ENCODE results near the gene CAMTA1.

The CAMTA1 gene

DNA sequence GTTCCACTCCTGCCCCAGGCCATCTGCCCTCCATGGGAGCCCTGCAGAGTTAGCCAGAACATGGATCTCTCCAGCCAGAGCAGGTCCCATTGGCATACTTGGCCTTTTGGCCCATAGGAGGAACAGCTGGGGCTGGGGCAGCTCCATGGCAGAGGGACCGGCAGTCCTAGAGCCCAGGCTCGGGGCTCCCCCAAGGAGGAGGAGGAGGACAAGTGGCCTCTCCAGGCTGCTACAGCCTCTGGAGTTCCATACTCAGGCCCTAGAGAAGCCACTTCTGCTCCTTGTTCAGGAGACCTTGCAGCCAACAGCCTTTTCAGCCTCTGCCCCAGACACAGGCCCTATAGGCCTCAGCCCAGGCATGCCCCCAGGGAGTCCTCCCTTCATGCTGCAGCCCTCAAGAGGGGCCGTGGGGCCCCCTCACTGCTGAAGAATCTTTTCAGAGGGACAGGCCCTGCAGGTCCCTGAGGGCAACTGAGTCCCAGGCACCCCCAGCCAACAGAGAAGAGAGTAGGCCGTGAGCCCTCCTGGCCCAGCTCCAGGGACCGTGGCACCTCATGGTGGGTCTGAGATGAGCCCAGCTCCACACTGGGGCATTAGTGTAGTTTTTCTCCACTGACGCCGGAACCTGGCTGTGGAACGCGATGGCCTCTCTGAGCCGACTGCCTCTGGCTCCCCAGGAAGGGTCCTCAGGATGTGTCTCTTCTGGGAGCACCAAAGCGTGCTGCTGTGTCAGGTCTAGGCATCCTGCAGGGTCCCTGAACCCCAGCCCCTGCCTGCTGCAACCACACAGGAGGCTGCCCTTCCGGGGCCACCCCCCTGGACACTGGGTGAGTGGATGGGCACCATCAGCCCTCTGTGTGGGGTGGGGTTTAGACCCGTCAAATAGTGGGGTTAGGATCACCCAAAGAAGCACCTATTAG is 688.2 kb downstream of the CAMTA1 start:
- no peak for DNase-seq (ENCODE audit: low read depth in 2 of 2)

- no peak for DNase-seq (ENCODE audit: low read depth in 2 of 2)
These were observed 688.9 kb downstream of the CAMTA1 start for GRCh38 chr1:7474143-7474490.

DNA sequence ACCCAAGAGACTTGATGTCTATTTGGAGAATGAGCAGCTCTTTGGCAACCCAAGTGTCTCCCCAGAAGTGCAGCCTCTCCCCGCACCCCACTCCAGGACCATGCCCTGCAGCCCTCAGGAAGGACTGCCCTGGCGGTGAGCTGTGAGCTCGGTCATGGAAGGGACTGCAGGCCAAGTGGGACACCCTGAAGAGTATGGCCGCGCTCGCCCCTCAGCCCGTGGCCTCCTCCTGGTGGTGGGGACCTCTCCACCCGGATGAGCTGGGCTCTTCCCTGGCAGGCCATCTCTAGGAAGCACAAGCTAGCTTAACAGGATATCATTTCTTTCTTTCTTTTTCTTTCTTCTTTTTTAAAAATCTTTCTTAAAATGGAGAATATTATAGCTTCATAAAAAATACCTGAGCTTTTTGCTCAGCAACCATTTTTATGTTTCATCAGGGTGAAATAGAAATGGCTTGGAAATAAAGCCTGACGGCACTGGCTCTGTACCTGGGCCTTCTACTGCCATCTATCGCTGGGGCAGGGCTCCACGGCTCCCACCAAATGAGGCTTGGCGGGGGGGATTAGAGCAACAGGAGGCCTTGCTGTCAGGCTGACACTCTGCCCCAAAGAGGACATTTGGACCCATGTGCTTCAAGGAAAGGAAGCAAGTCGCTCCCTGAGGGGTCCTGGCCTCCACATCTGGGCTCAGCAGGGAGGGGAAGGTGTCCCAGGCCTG is 689.7 kb downstream of the CAMTA1 start:
- DNase-seq (ENCODE audit: low read depth in 2 of 2): no peak

DNA sequence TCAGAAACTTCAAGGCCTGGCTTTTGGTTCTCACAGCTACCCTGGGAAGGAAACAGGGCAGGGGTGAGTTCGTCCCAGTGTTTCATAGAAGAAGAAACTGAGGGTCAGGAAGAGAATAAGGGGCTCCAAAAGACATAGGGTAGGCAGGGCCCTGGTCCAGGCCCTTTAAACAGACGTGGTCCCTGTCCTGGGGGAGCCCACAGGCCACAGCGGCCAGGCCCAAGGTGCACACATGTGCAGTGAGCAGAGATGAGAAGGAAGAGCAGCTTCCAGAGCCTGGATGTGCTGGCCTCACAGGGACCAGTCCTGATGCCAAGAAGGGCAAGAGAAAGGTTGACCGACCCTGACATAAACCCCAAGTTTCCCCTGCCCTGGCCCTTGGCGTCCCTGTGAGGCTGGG is 690.4 kb downstream of the CAMTA1 start:
- no peak for DNase-seq (ENCODE audit: low read depth in 2 of 2)

GRCh38 chr1:7476402-7476801 is 691.1 kb downstream of the CAMTA1 start:
- no peak for DNase-seq (ENCODE audit: low read depth in 2 of 2)

GRCh38 chr1:7476861-7477547 is 691.8 kb downstream of the CAMTA1 start:
- no peak for DNase-seq (ENCODE audit: low read depth in 2 of 2)

- DNase-seq (ENCODE audit: low read depth in 2 of 2): no peak
These were observed 692.3 kb downstream of the CAMTA1 start for GRCh38 chr1:7477593-7477992.

DNA sequence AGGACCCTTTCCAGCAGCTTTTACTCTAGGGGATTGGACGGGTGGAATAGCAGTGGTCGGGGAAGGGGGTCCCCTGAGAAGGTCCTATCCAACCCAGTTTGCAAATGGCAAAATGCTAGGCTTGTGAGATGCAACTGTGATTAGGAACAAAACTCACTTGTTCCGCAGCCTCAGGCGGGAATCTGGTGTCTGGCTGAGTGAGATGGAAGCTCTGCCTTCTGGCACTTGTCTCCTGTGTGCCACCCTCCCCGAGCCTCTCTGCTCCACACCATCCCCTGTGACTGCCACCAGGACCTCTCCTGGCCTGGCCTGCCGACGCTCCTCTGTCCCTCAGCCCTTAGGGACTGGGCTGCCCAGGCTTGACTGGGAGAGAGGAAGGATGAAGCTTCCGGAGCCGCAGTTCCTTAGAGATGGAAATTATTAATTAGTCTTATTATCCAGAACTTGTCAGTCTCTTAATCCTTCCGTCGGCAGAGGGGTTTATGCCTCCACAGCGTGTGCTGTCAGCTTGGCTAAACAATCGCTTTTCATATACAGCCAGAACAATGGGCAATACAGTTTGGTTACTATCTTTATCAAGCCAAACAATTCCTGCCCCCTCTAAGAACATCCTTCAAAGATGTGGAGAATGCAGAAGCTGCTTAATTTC is 693.0 kb downstream of the CAMTA1 start:
- no peak for DNase-seq (ENCODE audit: low read depth in 2 of 2)

DNA sequence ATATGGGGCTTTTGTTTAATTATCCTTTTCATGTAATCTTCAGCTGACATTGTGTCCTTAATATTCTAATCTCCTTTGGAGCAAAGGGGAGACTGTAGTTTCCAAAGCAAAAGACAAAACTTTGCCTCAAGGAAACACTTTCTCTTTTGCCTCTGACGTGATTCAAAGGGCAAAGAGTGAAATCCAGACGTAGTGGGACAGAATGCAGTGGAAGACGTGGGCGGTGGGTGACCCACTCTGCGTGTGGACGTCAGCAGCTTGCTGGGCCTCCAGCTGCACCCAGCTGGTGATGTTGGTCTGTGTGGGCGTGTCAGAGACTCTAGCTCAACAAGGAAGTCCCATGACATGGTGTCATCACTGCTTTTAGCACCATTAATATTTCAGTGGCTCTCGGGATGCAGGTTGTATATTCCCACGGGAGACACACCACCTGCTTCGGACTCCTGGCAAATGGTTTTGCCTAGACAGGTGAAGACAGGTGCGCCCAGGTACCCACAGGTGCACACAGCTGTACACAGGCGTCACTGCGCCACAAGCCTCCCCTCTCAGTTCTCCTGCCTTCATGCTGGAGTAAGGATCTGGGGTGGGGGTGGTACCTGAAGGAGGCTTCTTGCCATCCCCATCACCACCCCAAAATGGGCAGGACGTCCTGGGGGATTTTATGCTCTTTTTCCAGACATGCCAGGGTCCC is 693.7 kb downstream of the CAMTA1 start:
- DNase-seq (ENCODE audit: low read depth in 2 of 2): no peak

DNA sequence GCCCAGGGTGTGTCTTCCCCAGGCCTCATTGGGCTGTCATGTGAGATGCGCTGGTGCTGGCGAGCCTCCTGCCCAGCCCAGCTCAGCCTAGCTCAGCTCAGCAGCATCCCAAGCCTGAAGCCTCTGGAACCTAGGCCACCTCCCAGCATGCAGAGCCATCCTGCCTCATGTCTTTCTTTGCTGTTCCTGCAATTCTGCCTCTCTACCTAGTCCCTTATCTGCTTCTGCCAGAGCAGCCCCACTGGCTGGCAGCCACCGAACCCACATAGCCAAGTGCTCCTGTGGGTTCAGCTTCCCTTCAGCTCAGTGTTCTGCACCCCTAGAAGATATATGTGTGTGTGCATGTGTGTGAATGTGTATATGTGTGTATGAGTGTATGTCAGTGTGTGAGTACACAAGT is 694.3 kb downstream of the CAMTA1 start:
- DNase-seq (ENCODE audit: low read depth in 2 of 2): no peak

- no peak for DNase-seq (ENCODE audit: low read depth in 2 of 2)
These were observed 695.9 kb downstream of the CAMTA1 start for GRCh38 chr1:7481194-7481593.

- DNase-seq (ENCODE audit: low read depth in 2 of 2): no peak
These were observed 696.8 kb downstream of the CAMTA1 start for GRCh38 chr1:7482077-7482476.

DNA sequence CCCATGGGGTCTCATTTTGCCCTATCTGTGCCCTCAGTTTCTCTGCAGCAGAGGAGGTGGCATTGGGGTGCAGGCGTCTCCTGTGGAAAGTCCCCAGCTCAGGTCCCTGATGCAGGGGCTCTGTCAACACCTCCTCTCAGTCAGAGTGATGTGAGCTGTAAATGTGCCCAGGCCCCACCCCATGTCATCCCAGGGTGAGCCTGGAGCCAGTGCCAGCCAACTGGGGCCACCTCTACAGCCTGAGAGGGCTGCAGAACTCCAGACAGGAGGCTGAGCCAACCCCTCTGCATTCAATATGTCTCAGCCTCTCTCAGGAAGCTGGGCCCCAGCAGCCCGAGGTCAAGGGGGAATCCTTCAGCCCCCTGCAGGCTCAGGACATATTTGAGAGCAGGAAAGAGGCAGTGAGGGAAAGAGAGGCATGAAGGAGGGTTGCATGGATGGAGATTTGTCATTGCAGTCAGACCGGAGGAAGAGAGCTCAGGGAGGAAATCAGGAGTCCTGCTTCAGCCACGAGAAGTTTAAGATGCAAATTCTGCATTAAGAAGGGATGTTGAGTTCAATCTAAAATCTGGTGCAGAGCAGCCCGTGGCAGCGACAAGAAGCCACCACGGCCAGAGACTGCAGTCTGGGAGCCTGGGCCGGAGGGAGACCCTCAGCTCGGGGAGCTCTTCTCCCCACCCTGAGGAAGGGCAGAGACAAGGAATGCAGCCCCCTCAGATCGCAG is 697.7 kb downstream of the CAMTA1 start:
- DNase-seq (ENCODE audit: low read depth in 2 of 2): no peak

DNA sequence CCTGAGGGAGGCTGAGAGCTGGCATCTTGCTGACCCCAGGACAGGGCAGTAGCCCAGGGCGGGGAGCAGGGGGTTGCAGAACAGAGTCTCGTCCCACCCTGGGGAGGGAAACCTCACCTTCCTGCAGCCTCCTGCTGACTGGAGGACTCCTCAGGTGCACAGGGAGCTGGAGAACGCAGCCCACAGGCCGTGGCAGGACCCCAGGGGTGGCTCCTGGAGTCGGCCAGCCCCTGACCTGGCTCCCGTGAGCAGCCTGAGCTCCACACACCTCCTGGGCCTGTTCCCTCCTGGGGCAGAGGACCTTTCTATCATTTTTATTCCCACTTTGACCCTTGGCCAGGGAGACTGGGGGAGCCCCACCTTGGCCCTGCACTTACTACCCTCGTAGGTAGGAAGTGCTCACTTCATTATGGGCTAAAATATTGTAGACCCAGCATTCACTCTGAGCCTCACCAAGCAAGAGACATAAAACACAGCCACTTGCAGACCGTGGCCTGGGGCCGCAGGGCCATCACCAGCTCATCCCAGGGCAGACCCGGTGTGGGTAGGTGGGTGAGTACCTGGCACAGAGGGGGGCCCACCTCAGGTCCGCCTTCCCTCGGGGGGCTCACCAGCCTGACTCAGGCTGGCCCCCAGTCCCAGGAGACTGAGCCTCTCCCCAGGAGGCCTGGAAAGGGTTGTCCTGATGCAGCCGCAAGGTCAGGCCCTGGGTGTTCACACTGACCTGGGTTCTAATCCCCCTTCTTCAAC is 698.6 kb downstream of the CAMTA1 start:
- no peak for DNase-seq (ENCODE audit: low read depth in 2 of 2)

DNA sequence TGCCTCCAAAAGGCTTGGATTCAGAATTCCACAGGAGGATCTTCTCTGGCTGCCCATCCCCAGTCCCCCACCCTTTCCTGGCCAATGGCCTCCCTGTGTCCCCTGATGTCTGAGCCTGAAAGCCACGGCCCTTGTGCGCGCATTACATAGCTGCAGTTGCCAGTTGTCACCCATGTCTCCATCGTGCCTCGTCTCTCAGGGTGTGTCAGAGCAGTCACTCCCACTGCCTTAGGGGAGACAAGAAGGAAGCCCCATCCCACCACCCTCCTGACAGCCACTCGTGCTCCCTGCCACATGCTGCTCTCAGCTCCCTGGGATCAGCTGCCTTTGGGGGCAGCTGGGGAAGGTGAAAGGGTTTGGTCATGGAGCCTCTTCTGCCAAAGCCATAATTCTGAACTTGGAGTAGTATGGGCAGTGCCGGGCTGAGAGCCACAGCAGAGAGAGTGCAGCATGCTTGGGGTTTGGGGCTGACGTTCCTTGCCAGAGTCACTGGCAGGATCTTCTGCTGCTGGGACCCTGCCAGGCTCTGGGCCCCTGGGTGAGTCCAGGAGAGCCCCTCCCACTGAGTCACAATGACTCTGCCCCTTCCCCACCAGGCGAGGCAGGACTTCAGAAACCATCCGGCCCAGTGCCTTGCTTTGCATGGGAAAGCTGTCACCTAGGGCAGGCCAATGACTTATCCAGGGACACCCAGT is 700.0 kb downstream of the CAMTA1 start:
- no peak for DNase-seq (ENCODE audit: low read depth in 2 of 2)

GRCh38 chr1:7485826-7486225 is 700.6 kb downstream of the CAMTA1 start:
- no peak for DNase-seq (ENCODE audit: low read depth in 2 of 2)

DNA sequence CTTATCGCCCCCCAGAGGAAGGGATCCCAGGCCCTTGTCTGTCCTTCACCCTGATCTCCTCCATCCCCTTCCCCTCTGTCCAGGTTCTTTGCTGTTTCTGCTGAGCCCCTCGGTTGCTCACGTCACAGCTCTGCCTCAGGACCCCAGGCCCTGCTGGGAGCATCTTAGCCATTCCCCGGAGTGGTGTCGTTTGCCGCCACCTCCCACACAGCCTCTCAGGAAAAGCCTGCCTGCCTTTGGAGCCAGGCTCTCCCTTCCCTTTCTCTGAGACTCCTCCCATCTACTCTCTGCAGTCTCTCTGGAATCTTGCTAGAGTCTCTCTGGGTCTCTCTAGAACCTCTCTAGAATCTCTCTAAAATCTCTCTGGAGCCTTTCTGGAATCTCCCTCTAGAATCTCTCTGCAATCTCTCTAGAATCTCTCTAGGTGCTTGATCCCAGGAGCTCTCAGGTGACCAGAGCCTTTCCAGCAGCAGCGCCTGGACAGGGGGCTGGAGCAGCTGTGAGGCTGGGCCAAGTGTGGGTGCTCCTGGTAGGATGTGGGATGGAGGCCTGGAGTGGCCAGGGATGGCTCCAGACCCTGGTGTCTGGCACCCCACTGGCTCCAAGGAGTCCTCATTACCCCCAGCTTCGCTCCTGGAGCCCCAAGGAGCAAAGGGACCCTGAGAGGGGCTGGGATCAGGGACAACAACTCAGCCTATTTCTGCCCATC is 702.7 kb downstream of the CAMTA1 start:
- DNase-seq (ENCODE audit: low read depth in 2 of 2): no peak

- no peak for DNase-seq (ENCODE audit: low read depth in 2 of 2)
These were observed 703.2 kb downstream of the CAMTA1 start for GRCh38 chr1:7488475-7488842.

- DNase-seq (ENCODE audit: low read depth in 2 of 2): no peak
These were observed 704.3 kb downstream of the CAMTA1 start for GRCh38 chr1:7489586-7489985.

All from stimulated activated CD4-positive, alpha-beta T cell treated with anti-CD3 and anti-CD28 coated beads, Interleukin-4, amount 100 ng/mL, for 48 hours (primary cell).